ENCODE results near the gene TIMP3. TPM values are rescaled to one million over a fixed set of nuclear protein-coding genes. Genes with fewer than 3 reads are reported as not detected.

The TIMP3 gene
- polyA plus RNA-seq, 1 donor from 2014 or later: 0.72 TPM

DNA sequence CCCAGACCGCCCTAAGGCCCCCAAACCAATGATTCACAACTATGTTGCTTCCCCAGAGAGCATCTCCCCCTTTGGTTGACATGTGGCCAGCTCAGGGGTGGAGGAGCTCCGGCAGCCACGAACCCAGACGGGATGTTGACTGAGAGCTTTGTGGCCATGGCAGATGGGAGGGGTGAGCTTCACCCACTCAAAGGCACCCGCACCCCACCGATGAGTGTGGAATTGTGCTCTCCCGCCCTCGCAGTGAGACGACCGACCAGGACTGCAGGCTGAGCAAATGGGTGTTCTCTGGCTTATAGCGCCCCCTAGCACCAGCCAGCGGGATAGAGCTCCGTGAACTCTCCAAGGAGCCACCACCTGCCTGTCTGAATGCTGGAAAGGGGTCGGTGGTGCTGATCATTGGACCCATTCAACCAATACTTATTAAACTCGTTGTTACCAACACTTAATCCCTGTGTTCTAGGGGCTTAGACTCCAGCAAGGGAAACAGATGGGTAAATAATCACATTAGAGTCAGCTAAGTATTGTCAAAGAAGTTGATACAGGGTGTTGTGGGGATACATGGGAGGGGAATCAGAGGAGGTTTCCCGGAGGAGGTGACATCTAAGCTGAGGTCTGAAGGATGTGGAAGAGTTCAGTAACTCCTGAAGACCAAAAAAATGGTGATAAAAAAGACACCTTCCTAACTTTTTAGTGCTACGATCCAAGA lies 4.5 kb upstream of the TIMP3 start:
- peaks cover 18% of the 10 kb centered on the region for H3K27me3 ChIP-seq (ENCODE audit: insufficient read depth, low read depth, low read length)
- H3F3A ChIP-seq (ENCODE audit: insufficient read depth, low read length, poor library complexity, severe bottlenecking): no peaks in the 10 kb centered on the region
- no peaks in the 10 kb centered on the region for H3K79me2 ChIP-seq (replicated peaks; ENCODE audit: insufficient read depth, low read length)
- H3K9me3 ChIP-seq (ENCODE audit: low read length): no peaks in the 10 kb centered on the region
- H2AFZ ChIP-seq (ENCODE audit: low read depth, low read length): no peak overlapping the region
- H3K36me3 ChIP-seq (ENCODE audit: insufficient read depth, low read length): no peaks in the 10 kb centered on the region
- no peak overlapping the region for H3K27ac ChIP-seq (ENCODE audit: low read length)
- H3K9me2 ChIP-seq (ENCODE audit: insufficient read depth, low read length): no peaks in the 10 kb centered on the region
- H3K4me3 ChIP-seq (ENCODE audit: low read length): no peak overlapping the region
- no peak overlapping the region for H3K4me2 ChIP-seq (ENCODE audit: low read length)
- H4K20me1 ChIP-seq (ENCODE audit: insufficient read depth): no peaks in the 10 kb centered on the region
- TF ChIP-seq, protein P1, sequence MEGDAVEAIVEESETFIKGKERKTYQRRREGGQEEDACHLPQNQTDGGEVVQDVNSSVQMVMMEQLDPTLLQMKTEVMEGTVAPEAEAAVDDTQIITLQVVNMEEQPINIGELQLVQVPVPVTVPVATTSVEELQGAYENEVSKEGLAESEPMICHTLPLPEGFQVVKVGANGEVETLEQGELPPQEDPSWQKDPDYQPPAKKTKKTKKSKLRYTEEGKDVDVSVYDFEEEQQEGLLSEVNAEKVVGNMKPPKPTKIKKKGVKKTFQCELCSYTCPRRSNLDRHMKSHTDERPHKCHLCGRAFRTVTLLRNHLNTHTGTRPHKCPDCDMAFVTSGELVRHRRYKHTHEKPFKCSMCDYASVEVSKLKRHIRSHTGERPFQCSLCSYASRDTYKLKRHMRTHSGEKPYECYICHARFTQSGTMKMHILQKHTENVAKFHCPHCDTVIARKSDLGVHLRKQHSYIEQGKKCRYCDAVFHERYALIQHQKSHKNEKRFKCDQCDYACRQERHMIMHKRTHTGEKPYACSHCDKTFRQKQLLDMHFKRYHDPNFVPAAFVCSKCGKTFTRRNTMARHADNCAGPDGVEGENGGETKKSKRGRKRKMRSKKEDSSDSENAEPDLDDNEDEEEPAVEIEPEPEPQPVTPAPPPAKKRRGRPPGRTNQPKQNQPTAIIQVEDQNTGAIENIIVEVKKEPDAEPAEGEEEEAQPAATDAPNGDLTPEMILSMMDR (IDR thresholded peaks at IDR 0.05; ENCODE audit: poor library complexity, severe bottlenecking): peak; percentile 23
- TF ChIP-seq EP300 (conservative IDR thresholded peaks at IDR 0.05; ENCODE audit: poor library complexity, severe bottlenecking): no peak
- no peak overlapping the region for H3K9ac ChIP-seq (ENCODE audit: low read length)

DNA sequence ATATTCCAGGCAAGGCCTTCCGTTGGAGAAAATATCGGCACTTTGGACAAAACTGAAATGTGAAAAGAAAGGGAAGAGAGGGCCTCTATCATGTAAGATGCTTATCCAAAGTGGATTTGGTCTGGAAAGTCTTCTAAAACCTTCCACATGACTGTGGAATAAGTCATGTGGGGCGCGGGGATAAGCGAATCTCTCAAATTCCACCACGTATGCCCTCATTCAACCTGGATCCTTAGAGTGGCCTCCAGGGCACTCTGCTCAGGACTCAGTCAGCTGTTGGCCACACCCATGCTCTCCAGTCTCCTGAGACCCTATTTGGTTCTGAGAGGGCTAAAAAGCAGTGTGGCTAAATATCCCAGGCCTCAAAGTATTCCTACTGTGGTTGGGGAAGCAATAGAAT lies 2.0 kb upstream of the TIMP3 start:
- Histone ChIP-seq H3K9ac (ENCODE audit: low read length) (no peak overlapping the region), H3K36me3 (ENCODE audit: insufficient read depth, low read length) (no peaks in the 10 kb centered on the region), H3K27me3 (ENCODE audit: insufficient read depth, low read depth, low read length) (peaks cover 37% of the 10 kb centered on the region), H3K4me3 (ENCODE audit: low read length) (no peak overlapping the region), H3F3A (ENCODE audit: insufficient read depth, low read length, poor library complexity, severe bottlenecking) (no peaks in the 10 kb centered on the region), H3K9me3 (ENCODE audit: low read length) (no peaks in the 10 kb centered on the region), H3K9me2 (ENCODE audit: insufficient read depth, low read length) (no peaks in the 10 kb centered on the region), H3K4me2 (ENCODE audit: low read length) (no peak overlapping the region), H3K79me2 (replicated peaks; ENCODE audit: insufficient read depth, low read length) (no peaks in the 10 kb centered on the region), H4K20me1 (ENCODE audit: insufficient read depth) (no peaks in the 10 kb centered on the region), H3K27ac (ENCODE audit: low read length) (no peak overlapping the region), H2AFZ (ENCODE audit: low read depth, low read length) (no peak overlapping the region)
- TF ChIP-seq EP300 (conservative IDR thresholded peaks at IDR 0.05; ENCODE audit: poor library complexity, severe bottlenecking): no peak

DNA sequence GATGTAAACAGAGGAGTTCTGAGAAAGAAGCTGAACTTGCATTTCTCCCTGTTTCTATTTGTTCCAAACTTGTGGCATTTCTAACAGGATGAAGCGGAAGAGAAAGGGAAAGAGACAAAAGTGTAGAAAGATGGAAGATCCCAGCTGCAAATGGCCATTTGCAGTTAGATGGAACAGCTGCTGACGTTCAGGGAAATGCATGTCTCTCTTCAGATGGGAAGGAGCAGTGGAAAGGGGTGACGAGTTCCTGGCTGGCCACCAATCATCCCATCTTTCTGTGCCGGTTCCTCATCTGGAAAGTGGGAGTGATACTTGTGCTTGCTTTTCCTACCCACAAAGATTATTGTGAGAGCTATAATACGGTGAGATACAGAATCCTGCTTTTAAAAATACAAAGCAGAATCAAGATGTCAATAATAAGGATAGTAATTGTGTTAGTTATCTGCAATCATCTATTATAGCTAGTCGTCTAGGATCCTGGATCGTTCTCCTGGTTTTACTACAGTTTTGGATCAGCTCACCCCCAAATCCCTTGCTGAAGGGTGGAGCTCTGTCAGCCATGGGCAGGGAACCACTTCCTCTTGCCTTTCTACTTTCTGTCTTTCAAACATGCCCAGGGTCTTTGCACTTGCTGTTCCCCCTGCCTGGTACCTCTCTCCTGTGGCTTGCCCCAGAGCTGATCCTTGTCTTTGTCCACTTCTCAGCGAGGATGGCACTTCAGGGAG lies 1.2 kb upstream of the TIMP3 start:
- TF ChIP-seq RAD21 (conservative IDR thresholded peaks at IDR 0.05): no peak
- no peak for TF ChIP-seq SMC3 (conservative IDR thresholded peaks at IDR 0.05; ENCODE audit: poor library complexity)
- TF ChIP-seq POLR2AphosphoS5 (IDR thresholded peaks at IDR 0.05): no peak
- no peak for TF ChIP-seq EZH2 (IDR thresholded peaks at IDR 0.05; ENCODE audit: borderline replicate concordance, insufficient read depth, low read length, poor library complexity, severe bottlenecking)
- no peak for TF ChIP-seq MXI1 (conservative IDR thresholded peaks at IDR 0.05; ENCODE audit: poor library complexity, severe bottlenecking)
- TF ChIP-seq, protein P2, sequence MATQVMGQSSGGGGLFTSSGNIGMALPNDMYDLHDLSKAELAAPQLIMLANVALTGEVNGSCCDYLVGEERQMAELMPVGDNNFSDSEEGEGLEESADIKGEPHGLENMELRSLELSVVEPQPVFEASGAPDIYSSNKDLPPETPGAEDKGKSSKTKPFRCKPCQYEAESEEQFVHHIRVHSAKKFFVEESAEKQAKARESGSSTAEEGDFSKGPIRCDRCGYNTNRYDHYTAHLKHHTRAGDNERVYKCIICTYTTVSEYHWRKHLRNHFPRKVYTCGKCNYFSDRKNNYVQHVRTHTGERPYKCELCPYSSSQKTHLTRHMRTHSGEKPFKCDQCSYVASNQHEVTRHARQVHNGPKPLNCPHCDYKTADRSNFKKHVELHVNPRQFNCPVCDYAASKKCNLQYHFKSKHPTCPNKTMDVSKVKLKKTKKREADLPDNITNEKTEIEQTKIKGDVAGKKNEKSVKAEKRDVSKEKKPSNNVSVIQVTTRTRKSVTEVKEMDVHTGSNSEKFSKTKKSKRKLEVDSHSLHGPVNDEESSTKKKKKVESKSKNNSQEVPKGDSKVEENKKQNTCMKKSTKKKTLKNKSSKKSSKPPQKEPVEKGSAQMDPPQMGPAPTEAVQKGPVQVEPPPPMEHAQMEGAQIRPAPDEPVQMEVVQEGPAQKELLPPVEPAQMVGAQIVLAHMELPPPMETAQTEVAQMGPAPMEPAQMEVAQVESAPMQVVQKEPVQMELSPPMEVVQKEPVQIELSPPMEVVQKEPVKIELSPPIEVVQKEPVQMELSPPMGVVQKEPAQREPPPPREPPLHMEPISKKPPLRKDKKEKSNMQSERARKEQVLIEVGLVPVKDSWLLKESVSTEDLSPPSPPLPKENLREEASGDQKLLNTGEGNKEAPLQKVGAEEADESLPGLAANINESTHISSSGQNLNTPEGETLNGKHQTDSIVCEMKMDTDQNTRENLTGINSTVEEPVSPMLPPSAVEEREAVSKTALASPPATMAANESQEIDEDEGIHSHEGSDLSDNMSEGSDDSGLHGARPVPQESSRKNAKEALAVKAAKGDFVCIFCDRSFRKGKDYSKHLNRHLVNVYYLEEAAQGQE (IDR thresholded peaks at IDR 0.05; ENCODE audit: borderline replicate concordance): no peak
- TF ChIP-seq, protein P1 (IDR thresholded peaks at IDR 0.05; ENCODE audit: poor library complexity, severe bottlenecking): no peak
- TF ChIP-seq TAF1 (IDR thresholded peaks at IDR 0.05; ENCODE audit: low read depth): no peak
- no peak for TF ChIP-seq EP300 (conservative IDR thresholded peaks at IDR 0.05; ENCODE audit: poor library complexity, severe bottlenecking)
- no peak overlapping the region for H3K9ac ChIP-seq (ENCODE audit: low read length)
- H3K4me2 ChIP-seq (ENCODE audit: low read length): no peak overlapping the region
- no peak overlapping the region for H3K4me3 ChIP-seq (ENCODE audit: low read length)
- no peak overlapping the region for H3K27ac ChIP-seq (ENCODE audit: low read length)
- H3K9me3 ChIP-seq (ENCODE audit: low read length): no peaks in the 10 kb centered on the region
- no peaks in the 10 kb centered on the region for H3K79me2 ChIP-seq (replicated peaks; ENCODE audit: insufficient read depth, low read length)
- H2AFZ ChIP-seq (ENCODE audit: low read depth, low read length): no peak overlapping the region
- no peaks in the 10 kb centered on the region for H3K9me2 ChIP-seq (ENCODE audit: insufficient read depth, low read length)
- no peaks in the 10 kb centered on the region for H3F3A ChIP-seq (ENCODE audit: insufficient read depth, low read length, poor library complexity, severe bottlenecking)
- H4K20me1 ChIP-seq (ENCODE audit: insufficient read depth): no peaks in the 10 kb centered on the region
- H3K27me3 ChIP-seq (ENCODE audit: insufficient read depth, low read depth, low read length): peaks cover 37% of the 10 kb centered on the region
- H3K36me3 ChIP-seq (ENCODE audit: insufficient read depth, low read length): no peaks in the 10 kb centered on the region
